NAMALWA (cell line): ENCODE measurements around the gene UGT1A1.

Source experiments
- DNase-seq: peaks from one replicate; pipeline ENCODE4 v3.0.0-alpha.2; 2015; ENCODE audit warnings: low spot score

UGT1A1 gene

GRCh38 chr2:233817361-233817911, 57.4 kb downstream of the UGT1A1 start:
- DNase-seq, result no peak

GRCh38 chr2:233817995-233818638, 58.0 kb downstream of the UGT1A1 start:
- no peak for DNase-seq

- no peak for DNase-seq
Observed at GRCh38 chr2:233818639-233819621, 58.9 kb downstream of the UGT1A1 start.

- DNase-seq, result no peak
Observed at GRCh38 chr2:233819884-233820773, 60.1 kb downstream of the UGT1A1 start.

GRCh38 chr2:233820774-233821105, 60.7 kb downstream of the UGT1A1 start:
- no peak for DNase-seq

- DNase-seq, result no peak
Observed at GRCh38 chr2:233821196-233821595, 61.1 kb downstream of the UGT1A1 start.

- no peak for DNase-seq
Observed at GRCh38 chr2:233821709-233822100, 61.6 kb downstream of the UGT1A1 start.

GRCh38 chr2:233822101-233822771, 62.2 kb downstream of the UGT1A1 start:
- no peak for DNase-seq
